HCT116 (cell line): ENCODE measurements around the gene UVRAG.

Experiments
- EGR1 ChIP-seq: IDR thresholded peaks from 2 replicates; pipeline ENCODE4 v1.6.1; 2012; ENCODE audit warnings: low read depth
- ELF1 ChIP-seq: IDR thresholded peaks from 2 replicates; pipeline ENCODE4 v1.6.1; 2012; ENCODE audit warnings: low read depth, borderline replicate concordance
- EZH2 ChIP-seq: fragments of 200-600 bp; sonication (generic); IDR thresholded peaks from 2 replicates; pipeline ENCODE4 v1.6.1; 2017; ENCODE audit warnings: antibody characterized with exemption, mixed run types
- EZH2phosphoT487 ChIP-seq: fragments of 200-600 bp; IDR thresholded peaks from 2 replicates; pipeline ENCODE4 v1.6.1; 2018; ENCODE audit warnings: antibody characterized with exemption, borderline replicate concordance
- POLR2A ChIP-seq: IDR thresholded peaks from 2 replicates; pipeline ENCODE4 v1.7.0; 2011; ENCODE audit warnings: borderline replicate concordance; ENCODE audit not compliant: insufficient read depth, insufficient read length; ENCODE audit errors: extremely low read depth
- RAD21 ChIP-seq: IDR thresholded peaks from 2 replicates; pipeline ENCODE4 v1.6.1; 2012; ENCODE audit warnings: low read depth, mild to moderate bottlenecking
- SIN3A ChIP-seq: IDR thresholded peaks from 2 replicates; pipeline ENCODE4 v1.6.1; 2012; ENCODE audit warnings: low read depth
- SP1 ChIP-seq: IDR thresholded peaks from 2 replicates; pipeline ENCODE4 v1.6.1; 2012; ENCODE audit warnings: low read depth
- YY1 ChIP-seq: IDR thresholded peaks from 2 replicates; pipeline ENCODE4 v1.6.1; 2011; ENCODE audit warnings: low read length, low read depth, moderate library complexity, mild to moderate bottlenecking; ENCODE audit not compliant: insufficient replicate concordance; ENCODE audit errors: extremely low read depth
- ZFX ChIP-seq: fragments of 450-650 bp; IDR thresholded peaks from 2 replicates; pipeline ENCODE4 v1.6.1; 2017
- ZNF274 ChIP-seq: fragments of 200-500 bp; sonication (Bioruptor generic); IDR thresholded peaks from 2 replicates; pipeline ENCODE4 v1.6.1; 2014; ENCODE audit warnings: mild to moderate bottlenecking, low read depth, low read length, inconsistent platforms
- TF ChIP-seq, protein P1 (sequence below): IDR thresholded peaks from 2 replicates; pipeline ENCODE4 v1.6.1; 2012
- TF ChIP-seq, protein P2 (sequence below), 3 experiments: fragments of 200-600 bp in 1 of 3; sonication (generic) in 1 of 3; IDR thresholded peaks in 2 of 3; conservative IDR thresholded peaks in 1 of 3; 2 replicates each; pipeline ENCODE4 v1.5.1; 2012 to 2017; ENCODE audit warnings: low read depth in 2 of 3, low read length in 2 of 3, antibody characterized with exemption in 1 of 3, borderline replicate concordance in 1 of 3, control low read depth in 1 of 3, mild to moderate bottlenecking in 1 of 3, mixed read lengths in 1 of 3, mixed run types in 1 of 3, moderate library complexity in 1 of 3; ENCODE audit not compliant: insufficient read depth in 1 of 3
- TF ChIP-seq, protein P3 (sequence below): IDR thresholded peaks from 2 replicates; pipeline ENCODE4 v1.6.1; 2012; ENCODE audit warnings: low read depth

DNA sequence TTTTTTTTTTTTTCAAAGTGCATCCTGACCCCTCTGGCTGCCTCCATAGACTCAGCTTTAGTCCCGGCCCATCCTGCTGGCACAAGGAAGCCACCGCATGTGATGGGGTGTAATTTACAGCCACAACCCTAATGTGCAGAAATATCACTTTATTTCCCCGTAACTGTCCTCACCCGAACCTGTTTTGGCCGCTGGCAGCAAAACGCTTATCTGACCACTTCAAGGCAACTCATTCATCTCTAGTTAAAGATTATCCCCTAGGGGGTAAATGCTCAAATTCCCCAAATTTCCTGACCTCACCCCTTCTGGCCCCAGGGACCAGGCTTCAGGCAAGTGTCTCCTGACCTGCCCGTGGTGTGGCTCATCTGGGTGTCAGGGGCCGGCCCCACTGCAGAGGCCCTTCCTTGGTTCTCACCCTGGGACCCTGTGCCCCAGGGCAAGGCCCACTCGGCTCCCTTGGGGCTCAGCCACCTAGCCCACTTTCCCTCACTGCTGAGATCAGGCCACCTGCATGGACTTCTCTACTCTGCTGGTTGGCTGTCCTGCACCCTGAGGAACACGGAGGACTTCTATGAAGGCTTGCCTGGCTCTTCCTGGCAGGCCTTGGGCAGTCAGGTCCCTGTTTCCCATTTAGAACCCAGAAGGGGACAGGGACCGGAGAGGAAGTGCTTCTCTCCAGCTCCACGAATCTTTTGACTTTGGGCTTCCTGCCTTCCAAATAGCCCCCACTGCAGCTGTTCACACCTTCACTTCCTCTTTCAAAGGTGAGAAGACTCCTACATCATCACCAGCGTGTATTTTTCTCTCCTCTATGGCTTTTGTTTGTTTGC is 337.9 kb downstream of the UVRAG start:
- TF ChIP-seq EGR1 (no peak), EZH2phosphoT487 (no peak), POLR2A (no peak), SIN3A (no peak), RAD21 (no peak), EZH2 (no peak), SP1 (no peak), YY1 (no peak), ZNF274 (no peak), ZFX (no peak), ELF1 (no peak)
- TF ChIP-seq, protein P1, sequence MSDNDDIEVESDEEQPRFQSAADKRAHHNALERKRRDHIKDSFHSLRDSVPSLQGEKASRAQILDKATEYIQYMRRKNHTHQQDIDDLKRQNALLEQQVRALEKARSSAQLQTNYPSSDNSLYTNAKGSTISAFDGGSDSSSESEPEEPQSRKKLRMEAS: no peak
- TF ChIP-seq, protein P2, sequence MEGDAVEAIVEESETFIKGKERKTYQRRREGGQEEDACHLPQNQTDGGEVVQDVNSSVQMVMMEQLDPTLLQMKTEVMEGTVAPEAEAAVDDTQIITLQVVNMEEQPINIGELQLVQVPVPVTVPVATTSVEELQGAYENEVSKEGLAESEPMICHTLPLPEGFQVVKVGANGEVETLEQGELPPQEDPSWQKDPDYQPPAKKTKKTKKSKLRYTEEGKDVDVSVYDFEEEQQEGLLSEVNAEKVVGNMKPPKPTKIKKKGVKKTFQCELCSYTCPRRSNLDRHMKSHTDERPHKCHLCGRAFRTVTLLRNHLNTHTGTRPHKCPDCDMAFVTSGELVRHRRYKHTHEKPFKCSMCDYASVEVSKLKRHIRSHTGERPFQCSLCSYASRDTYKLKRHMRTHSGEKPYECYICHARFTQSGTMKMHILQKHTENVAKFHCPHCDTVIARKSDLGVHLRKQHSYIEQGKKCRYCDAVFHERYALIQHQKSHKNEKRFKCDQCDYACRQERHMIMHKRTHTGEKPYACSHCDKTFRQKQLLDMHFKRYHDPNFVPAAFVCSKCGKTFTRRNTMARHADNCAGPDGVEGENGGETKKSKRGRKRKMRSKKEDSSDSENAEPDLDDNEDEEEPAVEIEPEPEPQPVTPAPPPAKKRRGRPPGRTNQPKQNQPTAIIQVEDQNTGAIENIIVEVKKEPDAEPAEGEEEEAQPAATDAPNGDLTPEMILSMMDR (IDR thresholded peaks at IDR 0.05 in 2 of 3, conservative IDR thresholded peaks at IDR 0.05 in 1 of 3; ENCODE audit: borderline replicate concordance in 1 of 3, insufficient read depth in 1 of 3, low read depth in 2 of 3, low read length in 2 of 3): no peak
- TF ChIP-seq, protein P3, sequence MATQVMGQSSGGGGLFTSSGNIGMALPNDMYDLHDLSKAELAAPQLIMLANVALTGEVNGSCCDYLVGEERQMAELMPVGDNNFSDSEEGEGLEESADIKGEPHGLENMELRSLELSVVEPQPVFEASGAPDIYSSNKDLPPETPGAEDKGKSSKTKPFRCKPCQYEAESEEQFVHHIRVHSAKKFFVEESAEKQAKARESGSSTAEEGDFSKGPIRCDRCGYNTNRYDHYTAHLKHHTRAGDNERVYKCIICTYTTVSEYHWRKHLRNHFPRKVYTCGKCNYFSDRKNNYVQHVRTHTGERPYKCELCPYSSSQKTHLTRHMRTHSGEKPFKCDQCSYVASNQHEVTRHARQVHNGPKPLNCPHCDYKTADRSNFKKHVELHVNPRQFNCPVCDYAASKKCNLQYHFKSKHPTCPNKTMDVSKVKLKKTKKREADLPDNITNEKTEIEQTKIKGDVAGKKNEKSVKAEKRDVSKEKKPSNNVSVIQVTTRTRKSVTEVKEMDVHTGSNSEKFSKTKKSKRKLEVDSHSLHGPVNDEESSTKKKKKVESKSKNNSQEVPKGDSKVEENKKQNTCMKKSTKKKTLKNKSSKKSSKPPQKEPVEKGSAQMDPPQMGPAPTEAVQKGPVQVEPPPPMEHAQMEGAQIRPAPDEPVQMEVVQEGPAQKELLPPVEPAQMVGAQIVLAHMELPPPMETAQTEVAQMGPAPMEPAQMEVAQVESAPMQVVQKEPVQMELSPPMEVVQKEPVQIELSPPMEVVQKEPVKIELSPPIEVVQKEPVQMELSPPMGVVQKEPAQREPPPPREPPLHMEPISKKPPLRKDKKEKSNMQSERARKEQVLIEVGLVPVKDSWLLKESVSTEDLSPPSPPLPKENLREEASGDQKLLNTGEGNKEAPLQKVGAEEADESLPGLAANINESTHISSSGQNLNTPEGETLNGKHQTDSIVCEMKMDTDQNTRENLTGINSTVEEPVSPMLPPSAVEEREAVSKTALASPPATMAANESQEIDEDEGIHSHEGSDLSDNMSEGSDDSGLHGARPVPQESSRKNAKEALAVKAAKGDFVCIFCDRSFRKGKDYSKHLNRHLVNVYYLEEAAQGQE: no peak
